Measurements from ENCODE around the gene STAT3. TPM values are rescaled to one million over a fixed set of nuclear protein-coding genes. Genes with fewer than 3 reads are reported as not detected.
A peak's percentile ranks its signal among the peaks of the same experiment; 100 is the strongest.

Gene STAT3
- total and polyA plus RNA-seq, 2 of the 13 experiments (the other 11 are each of a cell fraction or from before 2014, with no cell fraction given), result 61.8 to 62.4 TPM

DNA sequence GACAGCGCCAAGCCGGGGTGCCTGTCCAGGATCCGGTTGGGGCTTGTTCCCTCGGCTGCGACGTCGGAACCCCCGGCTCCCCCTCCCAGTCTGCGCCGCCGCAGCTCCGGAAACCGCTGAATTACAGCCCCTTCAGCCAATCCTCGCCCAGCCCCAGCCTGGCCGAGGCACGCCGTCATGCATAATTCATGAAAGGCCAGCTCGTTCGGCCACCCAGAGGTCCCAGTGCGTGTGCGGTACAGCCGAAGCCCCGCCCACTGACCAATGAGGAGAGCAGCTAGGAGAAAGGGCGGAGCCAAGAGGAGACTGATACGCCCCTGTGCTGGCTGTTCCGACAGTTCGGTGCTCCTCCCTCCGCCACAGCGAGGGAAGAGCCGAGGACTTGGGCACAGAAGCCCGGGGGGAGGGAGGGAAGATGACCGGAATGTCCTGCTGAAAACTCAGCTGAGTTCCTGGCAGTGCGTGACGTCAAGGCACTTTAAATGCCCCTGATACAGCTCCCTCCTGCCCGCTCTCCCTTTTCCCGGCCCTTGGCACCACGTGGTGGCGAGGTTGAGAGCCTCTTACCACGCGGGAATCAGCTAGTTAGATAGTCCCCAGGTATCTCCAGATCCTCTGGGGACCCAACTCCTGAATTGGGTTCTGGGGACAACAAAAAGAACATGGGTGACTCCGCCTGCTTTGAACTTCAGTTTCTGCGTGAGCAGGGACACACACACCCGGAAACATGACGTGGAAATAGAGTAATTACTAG lies at the start of gene STAT3 (continued):
- TF ChIP-seq, protein P1, sequence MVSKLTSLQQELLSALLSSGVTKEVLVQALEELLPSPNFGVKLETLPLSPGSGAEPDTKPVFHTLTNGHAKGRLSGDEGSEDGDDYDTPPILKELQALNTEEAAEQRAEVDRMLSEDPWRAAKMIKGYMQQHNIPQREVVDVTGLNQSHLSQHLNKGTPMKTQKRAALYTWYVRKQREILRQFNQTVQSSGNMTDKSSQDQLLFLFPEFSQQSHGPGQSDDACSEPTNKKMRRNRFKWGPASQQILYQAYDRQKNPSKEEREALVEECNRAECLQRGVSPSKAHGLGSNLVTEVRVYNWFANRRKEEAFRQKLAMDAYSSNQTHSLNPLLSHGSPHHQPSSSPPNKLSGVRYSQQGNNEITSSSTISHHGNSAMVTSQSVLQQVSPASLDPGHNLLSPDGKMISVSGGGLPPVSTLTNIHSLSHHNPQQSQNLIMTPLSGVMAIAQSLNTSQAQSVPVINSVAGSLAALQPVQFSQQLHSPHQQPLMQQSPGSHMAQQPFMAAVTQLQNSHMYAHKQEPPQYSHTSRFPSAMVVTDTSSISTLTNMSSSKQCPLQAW (CRISPR knock-in tag; IDR thresholded peaks at IDR 0.05), result peak; percentile 98
- TF ChIP-seq, protein P2, sequence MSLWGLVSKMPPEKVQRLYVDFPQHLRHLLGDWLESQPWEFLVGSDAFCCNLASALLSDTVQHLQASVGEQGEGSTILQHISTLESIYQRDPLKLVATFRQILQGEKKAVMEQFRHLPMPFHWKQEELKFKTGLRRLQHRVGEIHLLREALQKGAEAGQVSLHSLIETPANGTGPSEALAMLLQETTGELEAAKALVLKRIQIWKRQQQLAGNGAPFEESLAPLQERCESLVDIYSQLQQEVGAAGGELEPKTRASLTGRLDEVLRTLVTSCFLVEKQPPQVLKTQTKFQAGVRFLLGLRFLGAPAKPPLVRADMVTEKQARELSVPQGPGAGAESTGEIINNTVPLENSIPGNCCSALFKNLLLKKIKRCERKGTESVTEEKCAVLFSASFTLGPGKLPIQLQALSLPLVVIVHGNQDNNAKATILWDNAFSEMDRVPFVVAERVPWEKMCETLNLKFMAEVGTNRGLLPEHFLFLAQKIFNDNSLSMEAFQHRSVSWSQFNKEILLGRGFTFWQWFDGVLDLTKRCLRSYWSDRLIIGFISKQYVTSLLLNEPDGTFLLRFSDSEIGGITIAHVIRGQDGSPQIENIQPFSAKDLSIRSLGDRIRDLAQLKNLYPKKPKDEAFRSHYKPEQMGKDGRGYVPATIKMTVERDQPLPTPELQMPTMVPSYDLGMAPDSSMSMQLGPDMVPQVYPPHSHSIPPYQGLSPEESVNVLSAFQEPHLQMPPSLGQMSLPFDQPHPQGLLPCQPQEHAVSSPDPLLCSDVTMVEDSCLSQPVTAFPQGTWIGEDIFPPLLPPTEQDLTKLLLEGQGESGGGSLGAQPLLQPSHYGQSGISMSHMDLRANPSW (CRISPR knock-in tag; IDR thresholded peaks at IDR 0.05; ENCODE audit: borderline replicate concordance), result peak; percentile 97
- TF ChIP-seq ZSCAN25 (CRISPR knock-in tag; IDR thresholded peaks at IDR 0.05) (peak; percentile 87; the same call in 1 of the 2 replicates), KLF6 (CRISPR knock-in tag; IDR thresholded peaks at IDR 0.05) (peak; percentile 100), POLR2AphosphoS2 (IDR thresholded peaks at IDR 0.05; ENCODE audit: low read depth, low read length) (no peak), PCBP2 (optimal IDR thresholded peaks at IDR 0.05; ENCODE audit: low read depth, low read length, poor library complexity, severe bottlenecking) (no peak), ARHGAP35 (CRISPR knock-in tag; IDR thresholded peaks at IDR 0.05; ENCODE audit: borderline replicate concordance) (peak; percentile 37; the same call in 1 of the 2 replicates), GABPA (IDR thresholded peaks at IDR 0.05; ENCODE audit: low read depth, low read length) (no peak), GABPA (CRISPR knock-in tag; IDR thresholded peaks at IDR 0.05; ENCODE audit: low read depth) (peak; percentile 82), MAZ (IDR thresholded peaks at IDR 0.05; ENCODE audit: borderline replicate concordance, low read depth, low read length) (peak; percentile 86), MAZ (CRISPR knock-in tag; IDR thresholded peaks at IDR 0.05; ENCODE audit: low read depth) (peak; percentile 99), NCOA5 (CRISPR knock-in tag; IDR thresholded peaks at IDR 0.05) (no peak), KLF13 (CRISPR knock-in tag; IDR thresholded peaks at IDR 0.05) (peak; percentile 94), ONECUT2 (CRISPR knock-in tag; IDR thresholded peaks at IDR 0.05) (peak; percentile 73), ZIK1 (CRISPR knock-in tag; IDR thresholded peaks at IDR 0.05; ENCODE audit: borderline replicate concordance, low read depth) (peak; percentile 98), ZNF83 (CRISPR knock-in tag; IDR thresholded peaks at IDR 0.05; ENCODE audit: borderline replicate concordance) (peak; percentile 21; the same call in 1 of the 2 replicates), TAF15 (IDR thresholded peaks at IDR 0.05; ENCODE audit: low read depth, low read length, poor library complexity, severe bottlenecking) (no peak), GFI1 (CRISPR knock-in tag; IDR thresholded peaks at IDR 0.05; ENCODE audit: borderline replicate concordance) (peak; percentile 79; the same call in 1 of the 2 replicates)
- TF ChIP-seq, protein P3, sequence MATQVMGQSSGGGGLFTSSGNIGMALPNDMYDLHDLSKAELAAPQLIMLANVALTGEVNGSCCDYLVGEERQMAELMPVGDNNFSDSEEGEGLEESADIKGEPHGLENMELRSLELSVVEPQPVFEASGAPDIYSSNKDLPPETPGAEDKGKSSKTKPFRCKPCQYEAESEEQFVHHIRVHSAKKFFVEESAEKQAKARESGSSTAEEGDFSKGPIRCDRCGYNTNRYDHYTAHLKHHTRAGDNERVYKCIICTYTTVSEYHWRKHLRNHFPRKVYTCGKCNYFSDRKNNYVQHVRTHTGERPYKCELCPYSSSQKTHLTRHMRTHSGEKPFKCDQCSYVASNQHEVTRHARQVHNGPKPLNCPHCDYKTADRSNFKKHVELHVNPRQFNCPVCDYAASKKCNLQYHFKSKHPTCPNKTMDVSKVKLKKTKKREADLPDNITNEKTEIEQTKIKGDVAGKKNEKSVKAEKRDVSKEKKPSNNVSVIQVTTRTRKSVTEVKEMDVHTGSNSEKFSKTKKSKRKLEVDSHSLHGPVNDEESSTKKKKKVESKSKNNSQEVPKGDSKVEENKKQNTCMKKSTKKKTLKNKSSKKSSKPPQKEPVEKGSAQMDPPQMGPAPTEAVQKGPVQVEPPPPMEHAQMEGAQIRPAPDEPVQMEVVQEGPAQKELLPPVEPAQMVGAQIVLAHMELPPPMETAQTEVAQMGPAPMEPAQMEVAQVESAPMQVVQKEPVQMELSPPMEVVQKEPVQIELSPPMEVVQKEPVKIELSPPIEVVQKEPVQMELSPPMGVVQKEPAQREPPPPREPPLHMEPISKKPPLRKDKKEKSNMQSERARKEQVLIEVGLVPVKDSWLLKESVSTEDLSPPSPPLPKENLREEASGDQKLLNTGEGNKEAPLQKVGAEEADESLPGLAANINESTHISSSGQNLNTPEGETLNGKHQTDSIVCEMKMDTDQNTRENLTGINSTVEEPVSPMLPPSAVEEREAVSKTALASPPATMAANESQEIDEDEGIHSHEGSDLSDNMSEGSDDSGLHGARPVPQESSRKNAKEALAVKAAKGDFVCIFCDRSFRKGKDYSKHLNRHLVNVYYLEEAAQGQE (IDR thresholded peaks at IDR 0.05; ENCODE audit: borderline replicate concordance in 1 of 2, low read depth in 1 of 2, low read length in 2 of 2), result peak in 1 of 2 experiments; percentile 64; a peak in 1 of 4 replicates
- TF ChIP-seq, protein P4, sequence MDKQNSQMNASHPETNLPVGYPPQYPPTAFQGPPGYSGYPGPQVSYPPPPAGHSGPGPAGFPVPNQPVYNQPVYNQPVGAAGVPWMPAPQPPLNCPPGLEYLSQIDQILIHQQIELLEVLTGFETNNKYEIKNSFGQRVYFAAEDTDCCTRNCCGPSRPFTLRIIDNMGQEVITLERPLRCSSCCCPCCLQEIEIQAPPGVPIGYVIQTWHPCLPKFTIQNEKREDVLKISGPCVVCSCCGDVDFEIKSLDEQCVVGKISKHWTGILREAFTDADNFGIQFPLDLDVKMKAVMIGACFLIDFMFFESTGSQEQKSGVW (CRISPR knock-in tag; IDR thresholded peaks at IDR 0.05; ENCODE audit: borderline replicate concordance), result no peak
